NCI-H1694 treated with DMSO at 0.1 percent for 48 hours (cell line): ENCODE results near the gene TUBB1.
"Not testable (repeated sequence)": the region's sequence is repeated elsewhere in the genome, so short reads cannot be mapped to it uniquely, and the experiment has no call there.

Source experiments
- DNase-seq: peaks from one replicate; lab custom pipeline; 2025; lab: John Stamatoyannopoulos, UW

Gene TUBB1

GRCh38 chr20:59022754-59023153, 3.5 kb downstream of the TUBB1 start:
- DNase-seq, result no peak

DNA sequence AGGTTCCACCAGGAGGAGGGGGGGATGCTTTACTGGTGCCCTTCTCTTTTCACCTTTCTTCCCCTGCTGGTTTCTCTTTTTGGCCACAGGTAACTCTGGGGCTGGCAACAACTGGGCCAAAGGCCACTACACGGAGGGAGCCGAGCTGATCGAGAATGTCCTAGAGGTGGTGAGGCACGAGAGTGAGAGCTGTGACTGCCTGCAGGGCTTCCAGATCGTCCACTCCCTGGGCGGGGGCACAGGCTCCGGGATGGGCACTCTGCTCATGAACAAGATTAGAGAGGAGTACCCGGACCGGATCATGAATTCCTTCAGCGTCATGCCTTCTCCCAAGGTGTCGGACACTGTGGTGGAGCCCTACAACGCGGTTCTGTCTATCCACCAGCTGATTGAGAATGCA, 4.4 kb downstream of the TUBB1 start:
- DNase-seq, result no peak

DNA sequence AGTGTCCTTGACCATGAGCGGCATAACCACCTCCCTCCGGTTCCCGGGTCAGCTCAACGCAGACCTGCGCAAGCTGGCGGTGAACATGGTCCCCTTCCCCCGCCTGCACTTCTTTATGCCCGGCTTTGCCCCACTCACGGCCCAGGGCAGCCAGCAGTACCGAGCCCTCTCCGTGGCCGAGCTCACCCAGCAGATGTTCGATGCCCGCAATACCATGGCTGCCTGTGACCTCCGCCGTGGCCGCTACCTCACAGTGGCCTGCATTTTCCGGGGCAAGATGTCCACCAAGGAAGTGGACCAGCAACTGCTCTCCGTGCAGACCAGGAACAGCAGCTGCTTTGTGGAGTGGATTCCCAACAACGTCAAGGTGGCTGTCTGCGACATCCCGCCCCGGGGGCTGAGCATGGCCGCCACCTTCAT, 4.9 kb downstream of the TUBB1 start:
- DNase-seq, result no peak

DNA sequence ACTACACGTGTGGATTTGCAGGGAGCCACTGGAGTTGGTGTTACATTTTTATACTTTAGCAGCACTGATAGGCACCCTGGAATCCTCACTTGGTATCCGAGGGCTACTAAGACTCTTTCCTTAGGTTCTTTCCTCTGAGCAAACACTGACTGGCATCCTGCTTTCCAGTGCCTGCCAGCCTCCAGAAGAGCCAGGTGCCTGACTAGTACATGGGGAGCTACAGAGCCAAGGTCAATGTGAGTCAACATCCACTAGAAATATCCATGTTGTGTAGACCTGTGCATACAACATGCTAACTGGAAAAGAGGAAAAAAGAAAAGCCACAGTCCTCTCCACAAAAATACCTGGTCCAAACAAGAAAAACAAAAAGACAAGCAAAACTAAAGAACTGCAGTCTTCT, 5.9 kb downstream of the TUBB1 start:
- no peak for DNase-seq

GRCh38 chr20:59025511-59025910, 6.3 kb downstream of the TUBB1 start:
- no peak for DNase-seq

GRCh38 chr20:59026904-59027740, 7.9 kb downstream of the TUBB1 start:
- DNase-seq, result no peak

GRCh38 chr20:59027741-59028320, 8.6 kb downstream of the TUBB1 start:
- DNase-seq, result no peak

GRCh38 chr20:59028812-59029211, 9.6 kb downstream of the TUBB1 start:
- no peak for DNase-seq

- no peak for DNase-seq
Observed at GRCh38 chr20:59030911-59031563, 11.8 kb downstream of the TUBB1 start.

DNA sequence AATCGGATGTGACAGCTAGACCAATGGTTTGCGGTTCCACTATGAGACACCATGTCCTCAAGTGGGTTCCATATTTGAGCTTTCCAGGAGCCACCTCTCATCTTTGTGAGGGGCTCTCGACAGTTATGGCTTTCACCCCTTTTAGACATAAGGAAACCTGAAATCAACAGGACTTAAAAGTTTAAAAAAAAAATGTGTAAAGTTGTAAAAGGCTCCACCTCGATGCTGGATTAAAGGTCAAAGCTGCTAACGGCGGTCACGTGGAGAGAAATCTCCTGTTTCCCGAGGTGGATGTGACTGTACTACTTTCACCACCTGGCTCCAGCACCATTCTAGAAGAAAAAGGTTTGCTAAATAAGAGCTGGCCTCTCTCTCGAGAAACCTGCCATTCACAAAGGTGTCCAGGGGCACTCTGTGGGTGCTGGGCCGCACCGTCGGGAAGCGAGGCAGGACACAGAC, 12.4 kb downstream of the TUBB1 start:
- no peak for DNase-seq

GRCh38 chr20:59032023-59032712, 12.9 kb downstream of the TUBB1 start, which contains the start of gene ATP5F1E:
TSS of gene ATP5F1E (minus strand) at chr20:59032335. CDS start at chr20:59032251, 84 bp downstream.
- peak; percentile 89 for DNase-seq

- DNase-seq, result peak; percentile 57
Observed at GRCh38 chr20:59032713-59033059, 13.5 kb downstream of the TUBB1 start.

- DNase-seq, result no peak
Observed at GRCh38 chr20:59033093-59033492, 13.9 kb downstream of the TUBB1 start.

DNA sequence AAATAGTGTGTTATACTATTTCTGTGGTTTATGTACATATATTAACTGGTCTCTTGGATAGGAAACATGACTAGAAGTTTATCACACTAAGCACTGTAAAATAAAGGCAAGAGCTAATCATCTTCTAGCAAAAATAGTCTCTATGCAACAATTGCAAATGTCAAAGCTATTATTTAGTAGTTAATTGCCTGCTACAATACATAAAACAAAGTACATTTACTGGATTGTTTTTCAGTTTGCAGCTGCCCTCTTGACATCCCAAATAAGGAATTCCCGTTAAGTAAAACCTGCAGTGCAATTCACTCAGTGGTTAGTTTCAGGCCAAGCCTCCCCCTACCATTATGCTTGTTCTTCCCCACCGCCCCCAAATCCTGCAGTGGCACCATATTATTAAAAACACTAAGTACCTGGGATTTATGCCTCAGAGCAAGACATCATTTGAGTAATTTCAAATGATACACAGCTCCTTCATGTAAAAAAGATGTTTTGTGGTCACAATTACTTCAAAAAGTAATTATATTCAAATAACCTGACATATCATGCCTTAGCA, 14.5 kb downstream of the TUBB1 start:
- no peak for DNase-seq

DNA sequence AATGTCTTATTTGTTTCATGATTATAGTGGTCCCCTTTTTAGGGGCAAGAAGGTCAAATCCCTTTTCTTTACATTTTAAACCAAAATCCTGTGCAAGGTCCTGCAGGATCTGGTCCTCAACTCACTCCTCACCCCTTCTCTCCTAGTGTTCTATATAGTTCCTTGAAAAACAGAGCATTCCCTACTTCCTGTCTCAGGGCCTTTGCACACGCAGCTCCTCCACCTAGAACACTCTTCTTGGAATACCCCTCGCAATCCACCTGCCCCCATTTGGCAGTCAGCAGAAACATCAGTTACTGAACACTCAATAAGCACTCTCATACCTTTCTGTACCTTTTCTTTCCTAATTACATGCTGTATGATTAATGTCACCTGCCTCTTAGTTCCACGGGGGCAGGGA, 16.2 kb downstream of the TUBB1 start:
- no peak for DNase-seq

GRCh38 chr20:59037386-59037785, 18.2 kb downstream of the TUBB1 start:
- DNase-seq, result no peak

DNA sequence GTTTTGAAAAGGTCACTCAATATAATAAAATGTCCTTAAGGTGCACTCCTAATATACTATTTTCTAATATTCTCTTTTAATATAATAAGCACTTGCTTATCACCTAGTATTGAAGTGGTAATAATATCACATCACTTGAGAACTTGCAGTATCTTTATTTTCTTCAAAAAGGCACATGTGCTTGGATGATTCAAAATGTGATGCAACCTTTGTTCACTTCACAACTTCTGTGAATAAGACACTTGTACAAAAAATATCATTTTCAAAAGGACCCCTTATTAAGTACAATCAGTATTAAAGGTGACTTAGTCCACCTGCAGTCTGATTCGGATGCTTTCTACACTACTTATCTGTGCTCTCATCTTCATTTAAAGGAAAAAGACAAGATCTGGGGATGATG, 20.0 kb downstream of the TUBB1 start:
- no peak for DNase-seq

DNA sequence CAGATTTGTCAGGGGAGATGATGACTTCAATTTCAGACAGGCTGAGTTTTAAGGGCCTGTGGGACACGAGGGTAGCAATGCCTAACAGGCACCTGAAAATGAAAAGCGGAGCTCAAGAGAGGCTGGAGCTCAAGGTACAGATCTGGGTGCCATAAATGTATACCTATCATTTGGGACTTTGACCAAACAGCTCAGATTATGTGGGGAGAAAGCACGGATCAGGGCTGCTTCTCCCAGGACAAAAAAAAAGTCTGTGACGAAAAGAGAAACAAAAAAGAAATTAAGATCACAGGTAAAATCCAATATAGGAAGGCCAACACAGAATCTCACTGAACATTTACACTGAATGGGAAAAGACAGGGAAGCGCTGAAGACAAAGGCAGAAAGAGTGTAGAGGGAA, 21.4 kb downstream of the TUBB1 start:
- DNase-seq, result no peak

DNA sequence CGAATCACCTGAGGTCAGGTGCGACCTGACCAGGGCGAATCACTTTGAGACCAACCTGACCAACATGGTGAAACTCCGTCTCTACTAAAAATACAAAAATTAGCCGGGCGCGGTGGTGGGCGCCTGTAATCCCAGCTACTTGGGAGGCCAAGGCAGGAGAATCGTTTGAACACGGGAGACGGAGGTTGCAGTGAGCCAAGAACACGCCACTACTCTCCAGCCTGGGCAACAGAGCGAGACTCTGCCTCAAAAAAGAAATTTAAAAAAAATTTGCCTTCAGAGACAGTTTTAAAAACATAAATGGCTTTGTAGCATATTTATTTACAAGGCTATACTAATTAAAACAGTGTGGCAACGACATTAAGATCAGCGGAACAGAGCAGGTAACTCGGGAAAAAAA, 22.3 kb downstream of the TUBB1 start:
- DNase-seq, result not testable (repeated sequence)

GRCh38 chr20:59042151-59042795, 23.0 kb downstream of the TUBB1 start, which contains the start of gene PRELID3B:
TSS of gene PRELID3B (minus strand) at chr20:59042786. CDS start at chr20:59042730, 56 bp downstream.
- no peak for DNase-seq

- peak; percentile 75 for DNase-seq
Observed at GRCh38 chr20:59042796-59043631, 23.8 kb downstream of the TUBB1 start.
